ENCODE results near the gene KIF5A. TPM values are rescaled to one million over a fixed set of nuclear protein-coding genes. Genes with fewer than 3 reads are reported as not detected.

KIF5A gene
- total RNA-seq, 4 donors from 2014 or later, result 0.15 to 0.22 (median 0.19) TPM; not detected in 1

GRCh38 chr12:57552835-57553313 lies 3.0 kb downstream of the KIF5A start:
- TF ChIP-seq, protein P1, sequence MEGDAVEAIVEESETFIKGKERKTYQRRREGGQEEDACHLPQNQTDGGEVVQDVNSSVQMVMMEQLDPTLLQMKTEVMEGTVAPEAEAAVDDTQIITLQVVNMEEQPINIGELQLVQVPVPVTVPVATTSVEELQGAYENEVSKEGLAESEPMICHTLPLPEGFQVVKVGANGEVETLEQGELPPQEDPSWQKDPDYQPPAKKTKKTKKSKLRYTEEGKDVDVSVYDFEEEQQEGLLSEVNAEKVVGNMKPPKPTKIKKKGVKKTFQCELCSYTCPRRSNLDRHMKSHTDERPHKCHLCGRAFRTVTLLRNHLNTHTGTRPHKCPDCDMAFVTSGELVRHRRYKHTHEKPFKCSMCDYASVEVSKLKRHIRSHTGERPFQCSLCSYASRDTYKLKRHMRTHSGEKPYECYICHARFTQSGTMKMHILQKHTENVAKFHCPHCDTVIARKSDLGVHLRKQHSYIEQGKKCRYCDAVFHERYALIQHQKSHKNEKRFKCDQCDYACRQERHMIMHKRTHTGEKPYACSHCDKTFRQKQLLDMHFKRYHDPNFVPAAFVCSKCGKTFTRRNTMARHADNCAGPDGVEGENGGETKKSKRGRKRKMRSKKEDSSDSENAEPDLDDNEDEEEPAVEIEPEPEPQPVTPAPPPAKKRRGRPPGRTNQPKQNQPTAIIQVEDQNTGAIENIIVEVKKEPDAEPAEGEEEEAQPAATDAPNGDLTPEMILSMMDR (IDR thresholded peaks at IDR 0.05), result no peak
- no peak for TF ChIP-seq POLR2A (IDR thresholded peaks at IDR 0.05)
- no peaks in the 10 kb centered on the region for H3K36me3 ChIP-seq
- H3K9me3 ChIP-seq, result no peaks in the 10 kb centered on the region
- WGBS, 2 donors, result 64 to 68% methylated on average over 6 of the region's 6 CpGs
- peaks cover 0 to 40% (median 0%) of the 10 kb centered on the region in 4 donors for H3K27me3 ChIP-seq
- peaks cover 3 to 14% (median 5%) of the 10 kb centered on the region in 3 donors for H3K4me1 ChIP-seq
- no peak overlapping the region for H3K4me3 ChIP-seq
- intact Hi-C loops (cut with DNase I), result no loop called here
- no peak overlapping the region for H3K27ac ChIP-seq
- DNase-seq, result no peak

- no peaks in the 10 kb centered on the region for H3K9me3 ChIP-seq
- 71 to 75% methylated on average over 6 to 7 of the region's 7 CpGs for WGBS, 2 donors
- no peaks in the 10 kb centered on the region for H3K36me3 ChIP-seq
- intact Hi-C loops (cut with DNase I), result no loop called here
- H3K4me3 ChIP-seq, result no peak overlapping the region
- no peak for DNase-seq
- TF ChIP-seq POLR2A (IDR thresholded peaks at IDR 0.05), result no peak
- TF ChIP-seq, protein P1 (IDR thresholded peaks at IDR 0.05), result no peak
- peaks cover 0 to 33% (median 0%) of the 10 kb centered on the region in 4 donors for H3K27me3 ChIP-seq
- H3K27ac ChIP-seq, result no peak overlapping the region
- peaks cover 3 to 14% (median 5%) of the 10 kb centered on the region in 3 donors for H3K4me1 ChIP-seq
These were observed 3.7 kb downstream of the KIF5A start for GRCh38 chr12:57553343-57554202.

DNA sequence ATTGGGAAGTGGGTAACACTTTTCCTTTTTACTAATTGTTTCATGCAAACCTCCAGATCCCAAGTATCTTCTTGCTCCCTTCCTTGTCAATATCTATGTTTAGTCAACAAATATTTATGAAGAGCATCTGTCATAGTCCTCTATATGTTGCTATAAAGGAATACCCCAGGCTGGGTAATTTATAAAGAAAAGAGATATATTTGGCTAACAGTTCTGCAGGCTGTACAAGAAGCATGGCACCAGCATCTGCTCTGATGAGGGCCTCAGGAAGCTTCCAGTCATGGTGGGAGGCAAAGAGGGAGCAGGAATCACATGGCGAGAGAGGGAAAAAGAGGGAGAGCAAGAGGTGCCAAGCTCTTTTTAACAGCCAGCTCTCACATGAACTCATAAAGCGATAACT lies 4.6 kb downstream of the KIF5A start:
- intact Hi-C loops (cut with DNase I), result no loop called here
- H3K36me3 ChIP-seq, result no peaks in the 10 kb centered on the region
- DNase-seq, result no peak
- H3K27ac ChIP-seq, result no peak overlapping the region
- H3K9me3 ChIP-seq, result no peaks in the 10 kb centered on the region
- TF ChIP-seq, protein P1 (IDR thresholded peaks at IDR 0.05), result no peak
- TF ChIP-seq POLR2A (IDR thresholded peaks at IDR 0.05), result no peak
- 85 to 88% methylated on average over 2 of the region's 2 CpGs for WGBS, 2 donors
- peaks cover 3 to 11% (median 5%) of the 10 kb centered on the region in 3 donors for H3K4me1 ChIP-seq
- H3K4me3 ChIP-seq, result no peak overlapping the region
- H3K27me3 ChIP-seq, result peaks cover 0 to 24% (median 0%) of the 10 kb centered on the region in 4 donors

DNA sequence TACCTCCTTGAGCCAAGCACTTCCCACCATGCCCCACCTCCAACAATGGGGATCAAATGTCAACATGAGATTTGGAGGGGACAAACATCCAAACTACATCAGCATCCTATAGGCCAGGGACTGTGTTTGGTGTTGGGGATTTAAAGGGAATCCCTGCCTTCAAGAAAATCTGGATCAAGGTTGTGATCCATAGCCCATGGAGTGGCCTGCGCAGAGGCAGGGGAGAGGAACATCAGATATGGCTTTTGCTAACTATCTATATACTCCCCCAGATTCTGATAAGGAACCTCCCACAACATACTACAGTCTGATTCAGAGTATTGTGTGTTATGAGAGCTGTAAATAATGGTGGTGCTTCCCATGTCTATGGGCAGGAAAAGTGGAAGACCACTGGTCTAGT lies 5.1 kb downstream of the KIF5A start:
- peaks cover 0 to 20% (median 0%) of the 10 kb centered on the region in 4 donors for H3K27me3 ChIP-seq
- H3K4me3 ChIP-seq, result no peak overlapping the region
- H3K9me3 ChIP-seq, result no peaks in the 10 kb centered on the region
- peaks cover 3 to 6% (median 5%) of the 10 kb centered on the region in 3 donors for H3K4me1 ChIP-seq
- no peak overlapping the region for H3K27ac ChIP-seq
- 100% methylated on average over 1 of the region's 1 CpG; no CpG with 5 or more reads in 1 of the 2 donors for WGBS, 2 donors
- TF ChIP-seq, protein P1 (IDR thresholded peaks at IDR 0.05), result no peak
- no peak for TF ChIP-seq POLR2A (IDR thresholded peaks at IDR 0.05)
- intact Hi-C loops (cut with DNase I), result no loop called here
- H3K36me3 ChIP-seq, result no peaks in the 10 kb centered on the region
- no peak for DNase-seq

- H3K27me3 ChIP-seq, result no peaks in the 10 kb centered on the region
- WGBS, 2 donors, result 75 to 83% methylated on average over 4 of the region's 4 CpGs
- H3K27ac ChIP-seq, result no peak overlapping the region
- intact Hi-C loops (cut with DNase I), result no loop called here
- no peak overlapping the region for H3K4me3 ChIP-seq
- no peak for TF ChIP-seq POLR2A (IDR thresholded peaks at IDR 0.05)
- TF ChIP-seq, protein P1 (IDR thresholded peaks at IDR 0.05), result no peak
- no peaks in the 10 kb centered on the region for H3K4me1 ChIP-seq
- H3K9me3 ChIP-seq, result no peaks in the 10 kb centered on the region
- DNase-seq, result no peak
- no peaks in the 10 kb centered on the region for H3K36me3 ChIP-seq
These were observed 9.0 kb downstream of the KIF5A start for GRCh38 chr12:57558864-57559263.
